GOT3 (cell line): ENCODE data around the gene LRBA.
A peak's percentile ranks its signal among the peaks of the same experiment; 100 is the strongest.
"Not testable (repeated sequence)": the region's sequence is repeated elsewhere in the genome, so short reads cannot be mapped to it uniquely, and the experiment has no call there.

Source experiments
- DNase-seq: peaks from one replicate; lab custom pipeline; 2025; ENCODE audit warnings: mixed read lengths; lab: John Stamatoyannopoulos, UW

LRBA gene

GRCh38 chr4:150418757-150419410 lies 596.2 kb downstream of the LRBA start:
- no peak for DNase-seq

DNA sequence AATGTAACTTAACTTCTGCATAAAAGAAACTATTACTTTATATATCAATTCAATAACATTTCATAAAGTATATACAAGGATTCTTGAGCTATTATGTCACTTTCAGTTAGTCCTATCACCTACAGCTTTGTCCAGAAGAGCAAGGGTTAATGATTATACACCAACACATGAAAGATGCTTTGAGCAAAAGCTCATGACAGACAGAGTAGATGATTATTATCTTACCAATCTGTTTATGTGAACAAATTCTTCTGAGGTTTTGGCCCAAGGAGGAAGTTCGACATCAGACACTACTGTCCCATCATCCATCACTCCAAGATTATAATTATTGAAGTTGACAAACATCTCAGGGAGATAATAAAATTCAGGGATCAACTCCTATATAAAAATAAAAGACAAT lies 599.9 kb downstream of the LRBA start:
- DNase-seq, result no peak

GRCh38 chr4:150411520-150411919 lies 603.6 kb downstream of the LRBA start:
- no peak for DNase-seq

- DNase-seq, result no peak
These were observed 612.2 kb downstream of the LRBA start for GRCh38 chr4:150402871-150403272.

DNA sequence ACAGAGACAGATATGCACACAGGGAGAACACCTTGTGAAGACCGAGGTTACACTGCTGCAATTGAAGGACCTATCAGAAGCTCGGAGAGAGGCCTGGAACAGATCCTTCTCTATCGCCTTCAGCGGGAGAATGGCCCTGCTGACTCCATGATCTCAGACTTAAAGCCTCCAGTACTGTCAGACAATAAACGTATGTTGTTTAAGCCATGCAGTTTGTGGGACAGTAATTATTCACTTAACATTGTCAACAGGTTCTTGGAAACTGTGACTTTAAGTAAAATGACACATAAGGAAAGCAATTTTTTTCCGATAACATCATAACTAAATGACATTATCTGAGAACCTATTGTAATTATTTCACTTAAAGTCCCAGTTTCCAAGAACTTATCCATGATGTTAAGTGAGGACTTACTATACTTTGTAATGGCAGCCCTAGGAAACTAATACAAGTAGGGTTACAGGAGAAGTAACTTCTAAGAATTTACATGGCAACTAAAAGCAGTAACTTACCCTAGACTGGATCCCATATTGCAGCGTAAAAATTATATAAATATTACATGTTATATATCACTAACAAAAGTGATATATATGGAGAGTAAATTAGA lies 613.9 kb downstream of the LRBA start:
- no peak for DNase-seq

DNA sequence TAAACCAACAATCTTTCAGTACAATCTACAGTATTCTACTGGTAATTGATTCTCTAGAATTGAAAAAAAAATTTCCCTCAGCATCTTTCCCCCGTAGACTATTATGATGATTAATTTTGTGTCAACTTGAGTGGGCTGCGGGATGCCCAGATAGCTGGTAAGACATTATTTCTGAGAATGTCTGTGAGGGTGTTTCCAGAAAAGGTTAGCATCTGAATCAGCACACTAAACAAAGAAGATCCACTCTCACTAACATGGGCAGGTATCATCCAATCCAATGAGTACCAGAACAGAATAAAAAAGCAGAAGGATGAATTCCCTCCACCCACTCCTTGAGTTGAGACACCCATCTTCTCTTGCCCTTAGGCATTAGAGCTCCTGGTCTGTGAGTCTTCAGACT lies 619.2 kb downstream of the LRBA start:
- no peak for DNase-seq

- DNase-seq, result no peak
These were observed 621.0 kb downstream of the LRBA start for GRCh38 chr4:150394046-150394445.

- DNase-seq, result no peak
These were observed 624.0 kb downstream of the LRBA start for GRCh38 chr4:150391052-150391451.

GRCh38 chr4:150390531-150390910 lies 624.6 kb downstream of the LRBA start:
- DNase-seq, result no peak

GRCh38 chr4:150389896-150390530 lies 625.1 kb downstream of the LRBA start:
- DNase-seq, result no peak

- no peak for DNase-seq
These were observed 627.1 kb downstream of the LRBA start for GRCh38 chr4:150387981-150388380.

DNA sequence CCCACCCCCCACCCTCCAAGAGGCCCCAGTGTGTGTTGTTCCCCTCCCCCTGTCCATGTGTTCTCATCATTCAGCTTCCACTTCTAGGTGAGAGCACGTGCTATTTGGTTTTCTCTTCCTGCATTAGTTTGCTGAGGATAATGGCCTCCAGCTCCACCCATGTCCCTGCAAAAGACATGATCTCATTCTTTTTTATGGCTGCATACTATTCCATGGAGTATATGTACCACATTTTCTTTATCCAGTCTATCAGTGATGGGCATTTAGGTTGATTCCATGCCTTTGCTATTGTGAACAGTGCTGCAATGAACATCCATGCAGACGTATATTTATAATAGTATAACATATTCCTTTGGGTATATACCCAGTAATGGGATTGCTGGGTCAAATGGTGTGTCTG lies 628.7 kb downstream of the LRBA start:
- not testable (repeated sequence) for DNase-seq

- DNase-seq, result peak; percentile 1
These were observed 629.5 kb downstream of the LRBA start for GRCh38 chr4:150385606-150386005.

DNA sequence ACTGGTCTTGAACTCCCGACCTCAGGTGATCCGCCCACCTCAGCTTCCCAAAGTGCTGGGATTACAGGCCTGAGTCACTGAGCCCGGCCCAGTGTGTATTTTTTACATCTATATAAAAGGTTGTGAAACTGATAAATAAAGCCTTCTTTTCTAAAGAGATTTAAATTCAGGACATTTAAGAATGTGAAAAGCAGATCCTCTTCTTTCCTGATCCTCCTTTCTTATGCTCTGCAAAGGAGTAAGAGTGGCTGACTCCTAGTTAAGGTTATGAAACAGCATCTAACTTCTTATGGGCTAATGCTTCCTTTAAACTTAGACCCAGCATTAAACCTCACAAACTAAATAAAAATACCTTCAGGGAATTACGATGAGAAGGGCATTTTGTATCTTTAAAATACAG lies 630.8 kb downstream of the LRBA start:
- no peak for DNase-seq

DNA sequence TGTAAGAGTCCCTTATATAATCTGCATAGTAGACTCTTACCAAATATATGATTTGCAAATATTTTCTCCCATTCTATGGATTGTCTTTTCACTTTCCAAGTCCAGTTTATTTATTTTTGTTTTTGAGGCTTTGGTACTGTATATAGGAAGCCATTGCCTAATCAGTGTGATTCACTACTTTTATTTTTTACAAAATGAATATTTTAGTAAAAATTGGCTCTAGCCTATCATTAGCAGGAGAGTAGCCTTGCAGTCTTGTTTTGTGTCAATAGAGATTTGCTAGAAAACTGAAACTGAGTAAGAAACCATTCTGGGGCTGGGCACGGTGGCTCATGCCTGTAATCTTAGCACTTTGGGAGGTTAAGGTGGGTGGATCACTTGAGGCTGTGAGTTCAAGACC lies 633.1 kb downstream of the LRBA start:
- no peak for DNase-seq

- DNase-seq, result no peak
These were observed 633.5 kb downstream of the LRBA start for GRCh38 chr4:150381609-150382008.

DNA sequence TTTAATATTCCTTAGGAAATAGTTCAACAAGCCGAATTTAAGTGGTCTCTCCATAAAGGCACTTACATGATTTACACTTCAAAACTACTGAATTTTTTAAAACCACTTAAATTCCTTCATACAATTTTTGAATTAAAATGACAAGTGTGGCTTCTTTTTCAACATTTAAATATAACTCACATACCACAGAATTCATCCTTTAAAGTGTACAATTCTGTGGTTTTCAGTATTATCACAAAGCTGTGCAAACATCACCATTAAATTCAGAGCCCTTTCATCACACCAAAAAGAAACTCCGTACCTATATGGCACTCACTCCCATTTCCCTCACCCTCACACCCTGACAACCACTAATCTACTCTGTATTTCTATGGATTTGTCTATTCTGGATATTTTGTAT lies 634.0 kb downstream of the LRBA start:
- DNase-seq, result no peak

- no peak for DNase-seq
These were observed 635.6 kb downstream of the LRBA start for GRCh38 chr4:150379454-150379853.

GRCh38 chr4:150375025-150375424 lies 640.1 kb downstream of the LRBA start:
- no peak for DNase-seq

DNA sequence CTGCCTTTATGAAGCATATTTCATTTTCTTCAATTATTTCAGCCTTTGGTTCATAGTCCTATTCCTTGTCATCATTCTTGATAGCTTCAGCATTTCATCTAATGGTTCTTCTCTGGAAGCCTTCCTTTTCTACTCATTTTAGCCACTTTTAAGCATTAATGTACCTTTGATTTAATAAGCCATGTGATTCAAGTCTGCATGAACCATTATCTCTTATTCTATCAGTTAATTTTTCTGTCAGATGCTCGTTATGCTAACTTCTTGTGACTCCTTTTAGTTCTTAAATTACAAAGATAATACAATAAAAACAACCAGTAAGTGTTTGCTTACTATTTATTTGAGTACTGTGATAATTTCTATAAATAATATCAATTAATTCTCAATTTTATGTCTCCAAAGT lies 643.2 kb downstream of the LRBA start:
- no peak for DNase-seq

DNA sequence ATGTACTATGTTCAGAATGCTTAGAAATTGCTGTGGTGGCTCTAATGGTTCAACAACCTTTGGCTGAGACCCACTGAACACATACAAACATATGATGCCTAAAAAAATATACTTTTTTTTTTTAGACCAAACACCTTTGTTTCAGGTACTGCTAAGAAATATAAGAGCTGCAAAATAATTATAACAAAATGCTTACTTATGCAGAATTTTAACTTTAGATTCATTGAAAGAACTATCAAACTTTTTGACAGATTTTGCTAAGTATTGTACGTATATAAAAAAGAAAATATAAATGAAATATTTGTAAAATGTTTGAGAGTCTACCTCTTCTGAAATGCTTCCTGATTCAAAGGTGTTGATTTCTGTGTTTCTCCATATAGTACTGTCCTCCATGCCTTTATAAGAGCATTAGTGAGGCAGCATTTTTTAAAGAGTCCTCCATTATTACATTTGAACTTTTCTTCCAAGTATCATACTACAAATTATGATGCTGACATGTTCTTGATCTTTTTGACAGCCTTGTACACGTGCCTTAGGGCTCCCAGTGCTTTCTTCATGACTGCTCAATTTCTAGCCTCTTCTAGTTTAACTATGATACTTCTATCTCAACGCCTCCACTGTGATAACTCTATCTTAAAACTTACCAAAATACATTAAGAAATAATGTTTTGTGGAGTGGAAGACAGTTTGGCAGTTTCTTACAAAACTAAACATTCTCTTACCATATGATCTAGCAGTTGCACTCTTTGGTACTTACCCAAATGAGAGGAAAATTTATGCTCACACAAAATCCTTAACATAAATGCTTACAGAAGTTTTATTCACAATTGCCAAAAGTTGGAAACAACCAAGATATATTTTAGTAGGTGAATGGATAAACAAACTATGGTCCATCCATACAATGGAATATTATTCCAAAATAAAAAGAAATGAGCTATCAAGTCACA lies 645.4 kb downstream of the LRBA start:
- DNase-seq, result no peak

GRCh38 chr4:150368667-150369066 lies 646.4 kb downstream of the LRBA start:
- DNase-seq, result no peak

DNA sequence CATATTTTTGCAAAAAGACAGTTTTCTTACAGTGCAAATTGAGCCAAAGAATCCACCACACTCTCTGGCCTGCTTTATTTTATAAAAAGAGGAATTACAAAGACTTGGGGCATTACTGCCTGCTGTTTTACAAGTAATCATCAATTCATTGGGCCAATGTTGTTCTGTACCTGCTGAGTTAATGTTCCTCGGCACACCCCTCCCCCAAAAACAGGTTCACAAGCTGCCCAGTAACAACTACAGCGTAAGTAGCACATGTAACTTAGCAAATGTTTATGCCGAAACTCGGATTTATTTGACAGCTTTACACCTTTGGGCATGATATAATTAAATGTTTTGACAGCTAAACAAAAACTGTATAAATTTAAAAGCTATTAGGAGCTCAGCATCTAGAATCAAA lies 647.8 kb downstream of the LRBA start:
- no peak for DNase-seq
